Uterus (tissue), 2 donors: ENCODE measurements around the gene NMT1.

Experiments
- POLR2A ChIP-seq, 2 donors: fragments of 450-650 bp; IDR thresholded peaks; one replicate each; pipeline ENCODE4 v1.6.1; 2016; ENCODE audit warnings: antibody characterized with exemption in 2 of 2, mild to moderate bottlenecking in 1 of 2, moderate library complexity in 1 of 2
- TF ChIP-seq, protein P1 (sequence below), 4 experiments: fragments of 200-600 bp in 2 of 4; fragments of 450-650 bp in 2 of 4; sonication (generic) in 2 of 4; IDR thresholded peaks; one replicate each; pipeline ENCODE4 v1.5.1; 2016 to 2019; ENCODE audit warnings: antibody characterized with exemption in 4 of 4, mild to moderate bottlenecking in 2 of 4, moderate library complexity in 1 of 4

DNA sequence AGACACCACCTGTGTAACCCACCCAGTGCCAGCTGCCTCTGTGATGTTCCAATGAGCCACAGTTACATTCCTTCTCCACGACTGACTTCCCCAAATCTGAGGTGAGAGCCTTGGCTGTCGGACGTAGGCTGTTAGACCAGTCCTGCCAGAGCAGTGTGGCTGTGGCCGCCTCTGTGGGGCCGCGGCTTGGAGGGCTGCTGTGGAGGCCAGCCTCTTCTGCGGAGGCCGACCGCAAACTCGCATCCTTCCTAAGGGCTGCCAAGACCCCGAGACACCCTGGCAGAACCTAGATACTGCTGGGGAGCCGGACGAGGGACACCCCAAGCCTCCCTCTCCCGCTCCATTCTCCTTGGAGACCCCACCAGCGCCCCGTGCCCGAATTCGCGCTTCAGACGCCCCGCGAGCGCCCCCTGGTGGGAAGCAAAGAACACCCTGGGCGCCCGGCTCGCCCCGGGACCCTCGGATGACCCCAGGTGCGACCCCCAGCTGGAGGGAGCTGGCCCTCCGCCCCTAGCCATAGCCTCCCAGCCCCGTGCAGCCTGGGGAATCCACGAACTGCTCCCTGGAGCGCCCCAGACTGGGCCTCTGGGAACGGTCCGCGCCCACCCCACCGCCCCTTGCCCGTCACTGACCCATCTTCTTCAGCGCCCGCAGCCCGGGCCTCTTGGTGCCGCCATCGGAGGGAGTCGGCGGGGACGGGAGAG, 70.7 kb downstream of the NMT1 start:
- no peak for TF ChIP-seq POLR2A (IDR thresholded peaks at IDR 0.05)
- TF ChIP-seq, protein P1, sequence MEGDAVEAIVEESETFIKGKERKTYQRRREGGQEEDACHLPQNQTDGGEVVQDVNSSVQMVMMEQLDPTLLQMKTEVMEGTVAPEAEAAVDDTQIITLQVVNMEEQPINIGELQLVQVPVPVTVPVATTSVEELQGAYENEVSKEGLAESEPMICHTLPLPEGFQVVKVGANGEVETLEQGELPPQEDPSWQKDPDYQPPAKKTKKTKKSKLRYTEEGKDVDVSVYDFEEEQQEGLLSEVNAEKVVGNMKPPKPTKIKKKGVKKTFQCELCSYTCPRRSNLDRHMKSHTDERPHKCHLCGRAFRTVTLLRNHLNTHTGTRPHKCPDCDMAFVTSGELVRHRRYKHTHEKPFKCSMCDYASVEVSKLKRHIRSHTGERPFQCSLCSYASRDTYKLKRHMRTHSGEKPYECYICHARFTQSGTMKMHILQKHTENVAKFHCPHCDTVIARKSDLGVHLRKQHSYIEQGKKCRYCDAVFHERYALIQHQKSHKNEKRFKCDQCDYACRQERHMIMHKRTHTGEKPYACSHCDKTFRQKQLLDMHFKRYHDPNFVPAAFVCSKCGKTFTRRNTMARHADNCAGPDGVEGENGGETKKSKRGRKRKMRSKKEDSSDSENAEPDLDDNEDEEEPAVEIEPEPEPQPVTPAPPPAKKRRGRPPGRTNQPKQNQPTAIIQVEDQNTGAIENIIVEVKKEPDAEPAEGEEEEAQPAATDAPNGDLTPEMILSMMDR (IDR thresholded peaks at IDR 0.05): peak; percentile 70 to 87 (median 76)
